GM21390 (cell line): ENCODE results near the gene RSAD1.
"Not testable (repeated sequence)": the region's sequence is repeated elsewhere in the genome, so short reads cannot be mapped to it uniquely, and the experiment has no call there.

Source experiments
- ATAC-seq: cut with Tn5 transposase; IDR thresholded peaks from one replicate; pipeline ENCODE4 v1.9.1; 2021; ENCODE audit not compliant: unreplicated experiment

Gene RSAD1

GRCh38 chr17:50471009-50471905 lies 7.4 kb upstream of the RSAD1 start:
- no peak for ATAC-seq

GRCh38 chr17:50472286-50472685 lies 6.4 kb upstream of the RSAD1 start:
- ATAC-seq = no peak

GRCh38 chr17:50472761-50473161 lies 5.9 kb upstream of the RSAD1 start:
- not testable (repeated sequence) for ATAC-seq

- ATAC-seq = no peak
Observed at GRCh38 chr17:50473901-50474300, 4.8 kb upstream of the RSAD1 start.

GRCh38 chr17:50474523-50474922 lies 4.1 kb upstream of the RSAD1 start:
- no peak for ATAC-seq

- no peak for ATAC-seq
Observed at GRCh38 chr17:50475362-50475761, 3.3 kb upstream of the RSAD1 start.

GRCh38 chr17:50475775-50476544 lies 2.7 kb upstream of the RSAD1 start:
- not testable (repeated sequence) for ATAC-seq

GRCh38 chr17:50476545-50477315 lies 1.9 kb upstream of the RSAD1 start:
- no peak for ATAC-seq

- ATAC-seq = no peak
Observed at GRCh38 chr17:50477976-50478375, 684 bp upstream of the RSAD1 start.

GRCh38 chr17:50479522-50480141 lies 972 bp downstream of the RSAD1 start:
- no peak for ATAC-seq

- ATAC-seq = no peak
Observed at GRCh38 chr17:50480142-50480764, 1.6 kb downstream of the RSAD1 start.

- no peak for ATAC-seq
Observed at GRCh38 chr17:50480854-50481490, 2.3 kb downstream of the RSAD1 start.

- ATAC-seq = no peak
Observed at GRCh38 chr17:50481648-50482047, 3.0 kb downstream of the RSAD1 start.

GRCh38 chr17:50482110-50482509 lies 3.5 kb downstream of the RSAD1 start:
- no peak for ATAC-seq

GRCh38 chr17:50482516-50482915 lies 3.9 kb downstream of the RSAD1 start:
- no peak for ATAC-seq

- no peak for ATAC-seq
Observed at GRCh38 chr17:50483266-50483665, 4.6 kb downstream of the RSAD1 start.

GRCh38 chr17:50484386-50485155 lies 5.9 kb downstream of the RSAD1 start:
- ATAC-seq = no peak

- no peak for ATAC-seq
Observed at GRCh38 chr17:50487213-50488096, 8.8 kb downstream of the RSAD1 start.
